Neuron (in vitro differentiated cells): ENCODE data around the gene RAB3B.
A peak's percentile ranks its signal among the peaks of the same experiment; 100 is the strongest.

Source experiments
- H2AFZ ChIP-seq: one replicate; pipeline ENCODE4 v1.6.1; 2013; ENCODE audit warnings: low read depth, mild to moderate bottlenecking, inconsistent platforms, low read length, moderate library complexity
- H3K27me3 ChIP-seq: one replicate; pipeline ENCODE4 v1.6.1; 2013; ENCODE audit warnings: low read length; ENCODE audit not compliant: insufficient read depth
- H3K36me3 ChIP-seq: one replicate; pipeline ENCODE4 v1.6.1; 2013; ENCODE audit warnings: low read length; ENCODE audit not compliant: insufficient read depth
- H3K4me1 ChIP-seq: one replicate; pipeline ENCODE4 v1.6.1; 2013; ENCODE audit warnings: low read length; ENCODE audit not compliant: insufficient read depth
- H3K4me3 ChIP-seq: 2 replicates; pipeline ENCODE4 v1.5.1; 2013; ENCODE audit warnings: mild to moderate bottlenecking, low read length, moderate library complexity
- H3K9me3 ChIP-seq: one replicate; pipeline ENCODE4 v1.6.1; 2013; ENCODE audit warnings: low read length

Gene RAB3B

GRCh38 chr1:51942281-51942680 is 48.2 kb downstream of the RAB3B start:
- H3K9me3 ChIP-seq: peaks cover 10% of the 10 kb centered on the region
- H3K4me3 ChIP-seq: no peak overlapping the region
- H3K27me3 ChIP-seq: no peaks in the 10 kb centered on the region
- H2AFZ ChIP-seq: no peak overlapping the region
- no peaks in the 10 kb centered on the region for H3K4me1 ChIP-seq
- H3K36me3 ChIP-seq: no peaks in the 10 kb centered on the region

GRCh38 chr1:51941528-51941927 is 49.0 kb downstream of the RAB3B start:
- H3K27me3 ChIP-seq: no peaks in the 10 kb centered on the region
- H3K4me3 ChIP-seq: no peak overlapping the region
- no peaks in the 10 kb centered on the region for H3K4me1 ChIP-seq
- no peaks in the 10 kb centered on the region for H3K36me3 ChIP-seq
- peaks cover 10% of the 10 kb centered on the region for H3K9me3 ChIP-seq
- no peak overlapping the region for H2AFZ ChIP-seq

- Histone ChIP-seq H3K9me3 (peaks cover 10% of the 10 kb centered on the region), H3K27me3 (no peaks in the 10 kb centered on the region), H3K4me3 (no peak overlapping the region), H3K4me1 (no peaks in the 10 kb centered on the region), H3K36me3 (no peaks in the 10 kb centered on the region), H2AFZ (no peak overlapping the region)
These were observed 53.4 kb downstream of the RAB3B start for GRCh38 chr1:51937112-51937511.

GRCh38 chr1:51936531-51936930 is 54.0 kb downstream of the RAB3B start:
- H3K27me3 ChIP-seq: no peaks in the 10 kb centered on the region
- H3K9me3 ChIP-seq: peaks cover 9% of the 10 kb centered on the region
- no peaks in the 10 kb centered on the region for H3K4me1 ChIP-seq
- H3K36me3 ChIP-seq: no peaks in the 10 kb centered on the region
- H3K4me3 ChIP-seq: no peak overlapping the region
- no peak overlapping the region for H2AFZ ChIP-seq

- H2AFZ ChIP-seq: no peak overlapping the region
- H3K4me3 ChIP-seq: no peak overlapping the region
- H3K9me3 ChIP-seq: no peaks in the 10 kb centered on the region
- H3K36me3 ChIP-seq: no peaks in the 10 kb centered on the region
- H3K27me3 ChIP-seq: peaks cover 6% of the 10 kb centered on the region
- no peaks in the 10 kb centered on the region for H3K4me1 ChIP-seq
These were observed 57.2 kb downstream of the RAB3B start for GRCh38 chr1:51933344-51933743.

- Histone ChIP-seq H3K9me3 (no peaks in the 10 kb centered on the region), H3K36me3 (no peaks in the 10 kb centered on the region), H3K4me3 (no peak overlapping the region)
These were observed 60.2 kb downstream of the RAB3B start for GRCh38 chr1:51930329-51930728.

GRCh38 chr1:51928896-51929295 is 61.6 kb downstream of the RAB3B start:
- Histone ChIP-seq H3K27me3 (peaks cover 32% of the 10 kb centered on the region), H3K4me1 (no peaks in the 10 kb centered on the region), H3K36me3 (no peaks in the 10 kb centered on the region), H3K4me3 (no peak overlapping the region), H3K9me3 (no peaks in the 10 kb centered on the region), H2AFZ (no peak overlapping the region)

More at GRCh38 chr1:51930329-51930728, 60.2 kb downstream of the RAB3B start:
- Histone ChIP-seq H2AFZ (no peak overlapping the region), H3K4me1 (no peaks in the 10 kb centered on the region), H3K27me3 (peaks cover 23% of the 10 kb centered on the region)

GRCh38 chr1:51927029-51927428 is 63.5 kb downstream of the RAB3B start:
- no peak overlapping the region for H2AFZ ChIP-seq
- H3K4me1 ChIP-seq: no peaks in the 10 kb centered on the region
- H3K27me3 ChIP-seq: peaks cover 41% of the 10 kb centered on the region
- no peak overlapping the region for H3K4me3 ChIP-seq
- no peaks in the 10 kb centered on the region for H3K36me3 ChIP-seq
- no peaks in the 10 kb centered on the region for H3K9me3 ChIP-seq

GRCh38 chr1:51926171-51926812 is 64.2 kb downstream of the RAB3B start:
- no peak overlapping the region for H2AFZ ChIP-seq
- H3K9me3 ChIP-seq: no peaks in the 10 kb centered on the region
- no peaks in the 10 kb centered on the region for H3K36me3 ChIP-seq
- no peak overlapping the region for H3K4me3 ChIP-seq
- peaks cover 3% of the 10 kb centered on the region for H3K4me1 ChIP-seq
- H3K27me3 ChIP-seq: peaks cover 49% of the 10 kb centered on the region

- H3K4me1 ChIP-seq: peaks cover 15% of the 10 kb centered on the region
These were observed 66.0 kb downstream of the RAB3B start for GRCh38 chr1:51924455-51924854.

GRCh38 chr1:51922040-51922439 is 68.5 kb downstream of the RAB3B start:
- Histone ChIP-seq H3K27me3 (peaks cover 54% of the 10 kb centered on the region), H3K36me3 (no peaks in the 10 kb centered on the region), H3K4me1 (peaks cover 18% of the 10 kb centered on the region), H3K4me3 (no peak overlapping the region), H3K9me3 (no peaks in the 10 kb centered on the region), H2AFZ (no peak overlapping the region)

More at GRCh38 chr1:51924455-51924854, 66.0 kb downstream of the RAB3B start:
- Histone ChIP-seq H3K9me3 (no peaks in the 10 kb centered on the region), H3K4me3 (no peak overlapping the region), H3K36me3 (no peaks in the 10 kb centered on the region), H3K27me3 (peaks cover 56% of the 10 kb centered on the region), H2AFZ (no peak overlapping the region)

- H3K36me3 ChIP-seq: no peaks in the 10 kb centered on the region
These were observed 70.4 kb downstream of the RAB3B start for GRCh38 chr1:51920130-51920529.

GRCh38 chr1:51919684-51920083 is 70.8 kb downstream of the RAB3B start:
- Histone ChIP-seq H3K9me3 (no peaks in the 10 kb centered on the region), H3K36me3 (no peaks in the 10 kb centered on the region), H2AFZ (no peak overlapping the region), H3K4me3 (peak overlapping the region; percentile 4), H3K27me3 (peaks cover 58% of the 10 kb centered on the region), H3K4me1 (peaks cover 18% of the 10 kb centered on the region)

More at GRCh38 chr1:51920130-51920529, 70.4 kb downstream of the RAB3B start:
- Histone ChIP-seq H2AFZ (no peak overlapping the region), H3K27me3 (peaks cover 57% of the 10 kb centered on the region), H3K4me1 (peaks cover 18% of the 10 kb centered on the region), H3K4me3 (no peak overlapping the region), H3K9me3 (no peaks in the 10 kb centered on the region)
